GM10266 (cell line): ENCODE measurements around the gene CRIP3.

Experiments
- DNase-seq: peaks from one replicate; pipeline ENCODE4 v3.0.0; 2012; ENCODE audit errors: extremely low spot score
- TF ChIP-seq, protein P1 (sequence below): IDR thresholded peaks from 2 replicates; pipeline ENCODE4 v1.5.1; 2012; ENCODE audit warnings: mild to moderate bottlenecking, low read depth; ENCODE audit not compliant: control insufficient read depth, insufficient read depth; ENCODE audit errors: missing control alignments

Gene CRIP3

DNA sequence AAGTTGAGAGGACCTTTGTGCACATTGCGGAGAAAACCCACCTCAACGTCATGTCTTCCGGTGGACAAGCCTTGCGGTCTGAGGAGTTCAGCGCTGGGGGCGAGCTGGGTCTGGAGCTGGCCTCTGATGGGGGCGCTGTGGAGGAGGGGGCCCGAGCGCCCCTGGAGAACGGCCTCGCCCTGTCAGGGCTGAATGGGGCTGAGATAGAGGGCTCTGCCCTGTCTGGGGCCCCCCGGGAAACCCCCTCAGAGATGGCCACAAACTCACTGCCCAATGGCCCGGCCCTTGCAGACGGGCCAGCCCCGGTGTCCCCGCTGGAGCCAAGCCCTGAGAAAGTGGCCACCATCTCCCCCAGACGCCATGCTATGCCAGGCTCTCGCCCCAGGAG, 25.1 kb downstream of the CRIP3 start:
- TF ChIP-seq, protein P1, sequence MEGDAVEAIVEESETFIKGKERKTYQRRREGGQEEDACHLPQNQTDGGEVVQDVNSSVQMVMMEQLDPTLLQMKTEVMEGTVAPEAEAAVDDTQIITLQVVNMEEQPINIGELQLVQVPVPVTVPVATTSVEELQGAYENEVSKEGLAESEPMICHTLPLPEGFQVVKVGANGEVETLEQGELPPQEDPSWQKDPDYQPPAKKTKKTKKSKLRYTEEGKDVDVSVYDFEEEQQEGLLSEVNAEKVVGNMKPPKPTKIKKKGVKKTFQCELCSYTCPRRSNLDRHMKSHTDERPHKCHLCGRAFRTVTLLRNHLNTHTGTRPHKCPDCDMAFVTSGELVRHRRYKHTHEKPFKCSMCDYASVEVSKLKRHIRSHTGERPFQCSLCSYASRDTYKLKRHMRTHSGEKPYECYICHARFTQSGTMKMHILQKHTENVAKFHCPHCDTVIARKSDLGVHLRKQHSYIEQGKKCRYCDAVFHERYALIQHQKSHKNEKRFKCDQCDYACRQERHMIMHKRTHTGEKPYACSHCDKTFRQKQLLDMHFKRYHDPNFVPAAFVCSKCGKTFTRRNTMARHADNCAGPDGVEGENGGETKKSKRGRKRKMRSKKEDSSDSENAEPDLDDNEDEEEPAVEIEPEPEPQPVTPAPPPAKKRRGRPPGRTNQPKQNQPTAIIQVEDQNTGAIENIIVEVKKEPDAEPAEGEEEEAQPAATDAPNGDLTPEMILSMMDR = no peak
- no peak for DNase-seq

DNA sequence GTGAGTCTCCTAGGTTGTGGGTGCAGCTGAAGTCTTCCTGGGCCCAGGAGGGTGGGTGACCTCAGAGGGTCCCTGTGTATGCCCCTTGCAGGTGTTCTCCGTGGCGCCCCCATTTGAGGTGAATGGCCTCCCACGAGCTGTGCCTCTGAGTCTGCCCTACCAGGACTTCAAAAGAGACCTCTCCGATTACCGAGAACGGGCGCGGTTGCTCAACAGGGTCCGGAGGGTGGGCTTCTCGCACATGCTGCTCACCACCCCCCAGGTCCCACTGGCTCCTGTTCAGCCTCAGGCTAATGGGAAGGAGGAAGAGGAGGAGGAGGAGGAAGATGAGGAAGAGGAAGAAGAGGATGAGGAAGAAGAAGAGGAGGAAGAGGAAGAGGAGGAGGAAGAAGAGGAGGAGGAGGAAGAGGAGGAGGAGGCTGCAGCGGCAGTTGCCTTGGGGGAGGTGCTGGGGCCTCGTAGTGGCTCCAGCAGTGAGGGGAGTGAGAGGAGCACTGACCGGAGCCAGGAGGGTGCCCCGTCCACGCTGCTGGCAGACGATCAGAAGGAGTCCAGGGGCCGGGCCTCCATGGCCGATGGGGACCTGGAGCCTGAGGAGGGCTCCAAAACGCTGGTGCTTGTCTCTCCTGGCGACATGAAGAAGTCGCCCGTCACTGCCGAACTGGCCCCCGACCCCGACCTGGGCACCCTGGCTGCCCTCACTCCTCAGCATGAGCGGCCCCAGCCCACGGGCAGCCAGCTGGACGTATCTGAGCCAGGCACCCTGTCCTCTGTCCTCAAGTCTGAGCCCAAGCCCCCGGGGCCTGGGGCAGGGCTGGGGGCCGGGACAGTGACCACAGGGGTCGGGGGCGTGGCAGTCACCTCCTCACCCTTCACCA, 25.8 kb downstream of the CRIP3 start:
- no peak for DNase-seq
- TF ChIP-seq, protein P1 = no peak

GRCh38 chr6:43282060-43282459, 26.6 kb downstream of the CRIP3 start:
- TF ChIP-seq, protein P1 = no peak
- no peak for DNase-seq

GRCh38 chr6:43280234-43280633, 28.4 kb downstream of the CRIP3 start:
- DNase-seq = no peak
- TF ChIP-seq, protein P1 = no peak

GRCh38 chr6:43278524-43279078, 30.0 kb downstream of the CRIP3 start:
- no peak for DNase-seq
- TF ChIP-seq, protein P1 = no peak

GRCh38 chr6:43277643-43278523, 30.7 kb downstream of the CRIP3 start:
- TF ChIP-seq, protein P1 = no peak
- DNase-seq = no peak

DNA sequence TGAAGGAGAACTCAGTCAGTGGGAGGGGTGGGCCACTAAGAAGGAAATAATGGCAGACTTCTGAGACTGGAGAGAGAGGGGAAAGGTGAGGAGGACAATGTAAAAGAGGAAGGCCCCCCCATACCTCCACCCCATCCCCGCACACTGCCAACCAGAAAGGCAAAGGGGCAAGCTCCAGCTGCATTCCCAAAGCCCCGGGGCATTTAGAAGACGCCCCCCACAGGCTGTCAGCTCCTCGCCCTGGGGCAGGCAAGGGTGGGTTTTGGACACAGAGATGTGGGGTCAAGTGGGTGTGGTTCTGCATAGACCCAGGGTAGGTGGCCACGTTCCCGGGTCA, 31.4 kb downstream of the CRIP3 start:
- no peak for DNase-seq
- TF ChIP-seq, protein P1 = no peak
